GM12878 (cell line): ENCODE data around the gene ABCG4. TPM values are rescaled to one million over a fixed set of nuclear protein-coding genes. Genes with fewer than 3 reads are reported as not detected.

Source experiments
- ATAC-seq: fragments of 200-7000 bp; cut with Tn5 transposase; 3 replicates; pipeline ENCODE4 v1.9.1; 2020; ENCODE audit warnings: mild to moderate bottlenecking, moderate library complexity
- BruUV-seq: library from RNA; stranded (reverse); fragments of 400-500 nt; replicated peaks from 2 replicates; lab custom pipeline; 2021; lab: Mats Ljungman, UMichigan
- CTCF ChIA-PET: fragments of 300-600 bp; sonication (Branson Sonifier 250); formaldehyde crosslinking; extraction: SDS; loops from one replicate; lab custom pipeline; 2021; ENCODE audit warnings: inconsistent platforms; lab: Yijun Ruan, JAX
- POLR2A ChIA-PET: fragments of 350-600 bp; formaldehyde crosslinking; extraction: SDS; loops from one replicate; lab custom pipeline; 2021; ENCODE audit warnings: inconsistent platforms; lab: Charles Lee
- RAD21 ChIA-PET: fragments of 300-600 bp; sonication (Branson Sonifier 250); formaldehyde crosslinking; loops from one replicate; lab custom pipeline; 2023; ENCODE audit warnings: antibody characterized with exemption; ENCODE audit not compliant: unreplicated experiment; lab: Charles Lee
- SMC1A ChIA-PET: fragments of 300-600 bp; sonication (Branson Sonifier 250); formaldehyde crosslinking; loops from one replicate; lab custom pipeline; 2023; ENCODE audit not compliant: unreplicated experiment, uncharacterized antibody; lab: Charles Lee
- DNase-seq: peaks from one replicate; pipeline ENCODE4 v3.0.0-alpha.2; 2011; ENCODE audit warnings: low read depth, low spot score
- FAIRE-seq: peaks from 3 replicates; lab custom pipeline; 2011; peaks lifted over from hg19 to GRCh38; lab: Jason Lieb, UNC
- H2AFZ ChIP-seq: 2 replicates; pipeline ENCODE4 v1.6.0; 2011; ENCODE audit warnings: low read depth, low read length, control low read depth; ENCODE audit not compliant: control insufficient read depth
- H3K27ac ChIP-seq: 2 replicates; pipeline ENCODE4 v1.5.1; 2011; ENCODE audit warnings: control low read depth; ENCODE audit not compliant: control insufficient read depth, insufficient read depth
- H3K27me3 ChIP-seq, 2 experiments: replicated peaks in 1 of 2; 2 replicates each; pipeline versions ENCODE4 v1.6.0 to v1.6.1; 2011; ENCODE audit warnings: low read length in 1 of 2; ENCODE audit not compliant: control insufficient read depth in 2 of 2, insufficient read depth in 2 of 2
- H3K36me3 ChIP-seq, 2 experiments: 2 replicates each; pipeline ENCODE4 v1.5.1; 2011; ENCODE audit warnings: low read length in 1 of 2; ENCODE audit not compliant: control insufficient read depth in 2 of 2, insufficient read depth in 2 of 2
- H3K4me1 ChIP-seq: 2 replicates; pipeline ENCODE4 v1.6.1; 2011; ENCODE audit warnings: mild to moderate bottlenecking, low read length, moderate library complexity, mixed read lengths; ENCODE audit not compliant: control insufficient read depth, insufficient read depth
- H3K4me2 ChIP-seq: 2 replicates; pipeline ENCODE4 v1.6.0; 2011; ENCODE audit warnings: control low read depth; ENCODE audit not compliant: control insufficient read depth, insufficient read depth
- H3K4me3 ChIP-seq: fragments of 200-600 bp; sonication (generic); 2 replicates; pipeline ENCODE4 v1.5.1; 2016
- H3K79me2 ChIP-seq: 2 replicates; pipeline ENCODE4 v1.6.0; 2011; ENCODE audit warnings: low read length; ENCODE audit not compliant: control insufficient read depth, insufficient read depth
- H3K9ac ChIP-seq: 2 replicates; pipeline ENCODE4 v1.8.0; 2011; ENCODE audit warnings: low read length, control low read depth, mixed read lengths; ENCODE audit not compliant: control insufficient read depth, insufficient read depth
- H3K9me3 ChIP-seq: replicated peaks from 3 replicates; pipeline ENCODE4 v1.5.1; 2011; ENCODE audit warnings: mild to moderate bottlenecking, low read length; ENCODE audit not compliant: control insufficient read depth, insufficient read depth
- H4K20me1 ChIP-seq: 2 replicates; pipeline ENCODE4 v1.6.0; 2011; ENCODE audit not compliant: control insufficient read depth, insufficient read depth
- BMI1 ChIP-seq: fragments of 450-650 bp; IDR thresholded peaks from 2 replicates; pipeline ENCODE4 v1.6.1; 2016; ENCODE audit warnings: mild to moderate bottlenecking, moderate library complexity, borderline replicate concordance
- EED ChIP-seq: sonication (generic); IDR thresholded peaks from 2 replicates; pipeline ENCODE4 v1.6.1; 2016; ENCODE audit warnings: antibody characterized with exemption, low read depth
- GABPA ChIP-seq: IDR thresholded peaks from 2 replicates; pipeline ENCODE4 v1.6.1; 2014; ENCODE audit warnings: antibody characterized with exemption, low read depth, mild to moderate bottlenecking, inconsistent platforms
- IKZF1 ChIP-seq: fragments of 450-650 bp; conservative IDR thresholded peaks from 2 replicates; pipeline ENCODE4 v1.6.1; 2017; ENCODE audit warnings: antibody characterized with exemption, mild to moderate bottlenecking
- MTA3 ChIP-seq: IDR thresholded peaks from 2 replicates; pipeline ENCODE4 v1.6.1; 2012; ENCODE audit warnings: low read length, inconsistent platforms, borderline replicate concordance
- NFYB ChIP-seq: IDR thresholded peaks from 2 replicates; pipeline ENCODE4 v1.6.1; 2011; ENCODE audit warnings: low read depth, mild to moderate bottlenecking, low read length, improper control_type of control experiment, moderate library complexity; ENCODE audit not compliant: insufficient read depth
- NRF1 ChIP-seq: conservative IDR thresholded peaks from 2 replicates; pipeline ENCODE4 v1.6.1; 2011; ENCODE audit warnings: mild to moderate bottlenecking, low read depth, low read length, improper control_type of control experiment
- RUNX3 ChIP-seq: IDR thresholded peaks from 2 replicates; pipeline ENCODE4 v1.6.1; 2012; ENCODE audit warnings: low read length, inconsistent platforms
- SPI1 ChIP-seq: IDR thresholded peaks from 2 replicates; pipeline ENCODE4 v1.6.1; 2011; ENCODE audit warnings: low read depth, mild to moderate bottlenecking, low read length, moderate library complexity, borderline replicate concordance; ENCODE audit not compliant: insufficient read depth
- TCF12 ChIP-seq: IDR thresholded peaks from 2 replicates; pipeline ENCODE4 v1.6.1; 2011; ENCODE audit warnings: low read depth, mild to moderate bottlenecking, low read length
- WGBS: methylation state at CpG from one replicate; pipeline ENCODE4 v1.1.6; 2016; ENCODE audit warnings: low lambda C conversion rate; ENCODE audit not compliant: insufficient replicate concordance, insufficient coverage; ENCODE audit errors: missing lambda C conversion rate; 5-methylcytosine and 5-hydroxymethylcytosine counted together
- in situ Hi-C: fragments of 300-500 bp; cut with MboI; formaldehyde crosslinking; loops from 9 replicates; pipeline ENCODE4 v1.14.3; 2018; ENCODE audit warnings: mixed read lengths
- intact Hi-C: fragments of 100-400 bp; cut with micrococcal nuclease; formaldehyde crosslinking; loops from one replicate; pipeline ENCODE4 v1.14.2; 2022; ENCODE audit not compliant: unreplicated experiment
- polyA plus RNA-seq, 11 experiments: library from polyadenylated mRNA; depleted of rRNA in 4 of 11; unstranded in 6 of 11; stranded (reverse) in 5 of 11; fragments of >200 nt; fragmentation: Nextera tagmentation in 4 of 11; fragmentation: Illumina TruSeq in 1 of 11; extraction: Ambion mirVana in 4 of 11; extraction: Trizol in 1 of 11; gene quantifications; 1 replicate in 1 of 11; 2 replicates in 10 of 11; pipeline versions ENCODE4 v1.2.1 to v1.2.3, GENCODE V29; 2011 to 2016; ENCODE audit warnings: inconsistent platforms in 2 of 11, missing spikeins in 2 of 11, low read depth in 1 of 11
- total RNA-seq, 4 experiments: library from RNA; depleted of rRNA in 3 of 4; stranded (reverse); fragments of >200 nt in 3 of 4; fragmentation: Illumina TruSeq in 1 of 4; extraction: Trizol in 1 of 4; gene quantifications; 2 replicates each; pipeline versions ENCODE4 v1.2.1 to v1.2.3, GENCODE V29; 2013 to 2021
- TF ChIP-seq, protein P1 (sequence below): fragments of 450-650 bp; formaldehyde crosslinking; IDR thresholded peaks from 2 replicates; pipeline ENCODE4 v1.5.0; 2022; ENCODE audit warnings: mild to moderate bottlenecking, missing genetic modification characterization
- TF ChIP-seq, protein P2 (sequence below): fragments of 450-650 bp; IDR thresholded peaks from 2 replicates; pipeline ENCODE4 v1.6.1; 2016; ENCODE audit warnings: mild to moderate bottlenecking
- TF ChIP-seq, protein P3 (sequence below): IDR thresholded peaks from 2 replicates; pipeline ENCODE4 v1.6.1; 2011; ENCODE audit warnings: mild to moderate bottlenecking, low read depth, low read length, moderate library complexity; ENCODE audit not compliant: insufficient replicate concordance

Gene ABCG4
- total and polyA plus RNA-seq, 10 of the 15 experiments (the other 5 are each of a cell fraction or from before 2014, with no cell fraction given) = not detected

DNA sequence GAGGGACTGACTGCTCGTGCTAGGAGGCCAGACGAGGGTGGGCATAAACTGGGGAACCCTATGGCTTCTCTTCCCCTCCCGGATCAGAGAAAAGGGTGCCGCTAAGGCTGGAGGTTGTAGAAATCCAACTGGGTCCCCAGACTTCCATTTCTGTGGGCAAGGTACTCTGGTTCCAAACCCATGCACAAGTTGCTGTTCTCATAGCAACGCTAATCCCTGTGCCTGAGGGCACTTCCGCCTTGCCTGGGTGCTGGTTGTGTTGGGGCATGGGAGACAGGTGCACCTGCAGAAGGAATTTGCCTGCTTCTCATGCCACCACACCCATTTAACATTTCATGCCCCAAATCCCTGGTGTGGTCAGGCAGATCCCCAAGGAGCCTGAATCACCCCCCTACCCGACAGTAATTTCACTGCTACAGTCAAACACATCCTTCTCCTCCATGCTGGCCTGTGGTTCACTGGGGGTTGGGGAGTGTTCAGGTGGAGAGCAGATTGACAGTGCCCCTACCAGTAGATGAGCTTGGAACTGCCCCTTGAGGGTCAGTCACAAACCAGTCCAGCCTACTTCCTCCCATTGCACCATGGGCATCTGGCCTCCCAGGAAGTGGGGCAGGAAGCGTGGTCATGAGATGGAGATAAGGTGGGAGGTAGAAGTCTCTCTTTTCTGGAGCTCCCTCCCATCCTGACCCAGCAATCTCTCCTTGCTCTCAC lies 40.6 kb upstream of the ABCG4 start:
- Histone ChIP-seq H3K4me3 (peak overlapping the region; percentile 96), H3K9ac (peak overlapping the region; percentile 82), H3K27me3 (no peaks in the 10 kb centered on the region), H3K79me2 (peaks cover 26% of the 10 kb centered on the region), H3K36me3 (peaks cover 14 to 19% of the 10 kb centered on the region in 2 experiments), H3K27ac (peak overlapping the region; percentile 58), H3K9me3 (no peaks in the 10 kb centered on the region), H4K20me1 (no peaks in the 10 kb centered on the region), H2AFZ (peak overlapping the region; percentile 76), H3K4me1 (peaks cover 19% of the 10 kb centered on the region), H3K4me2 (peak overlapping the region; percentile 86)
- ChIA-PET SMC1A (interaction anchor here (0.7 to 2.6 kb wide), 4 partner anchors 11 to 216 kb away, joined by 3 to 32 read pairs (median 4); partner anchors contain the start of genes HINFP and VPS11), POLR2A (interaction anchor here (0.5 to 7.2 kb wide), 9 partner anchors 13 to 98 kb away, joined by 3 to 76 read pairs (median 4); partner anchors contain the start of genes CBL, HINFP, HMBS and VPS11), RAD21 (interaction anchor here (0.8 to 1.5 kb wide), 4 partner anchors 9 to 88 kb away, joined by 3 to 7 read pairs (median 4); partner anchors contain the start of genes HINFP and HMBS), CTCF (interaction anchor here (0.8 to 1.9 kb wide), 10 partner anchors 9 to 216 kb away, joined by 3 to 10 read pairs (median 3); partner anchors contain the start of genes HINFP and TRAPPC4)
- ATAC-seq (peak; percentile 44), FAIRE-seq (peak; percentile 82), DNase-seq (no peak)
- WGBS = 7% methylated on average over 8 of the region's 8 CpGs
- intact Hi-C loops (loop anchor here (5.0 kb wide), 1 partner anchor 89 kb away; no protein-coding TSS in a partner anchor), in situ Hi-C loops (no loop called here)
- no TSS peak for BruUV-seq
- TF ChIP-seq, protein P1, sequence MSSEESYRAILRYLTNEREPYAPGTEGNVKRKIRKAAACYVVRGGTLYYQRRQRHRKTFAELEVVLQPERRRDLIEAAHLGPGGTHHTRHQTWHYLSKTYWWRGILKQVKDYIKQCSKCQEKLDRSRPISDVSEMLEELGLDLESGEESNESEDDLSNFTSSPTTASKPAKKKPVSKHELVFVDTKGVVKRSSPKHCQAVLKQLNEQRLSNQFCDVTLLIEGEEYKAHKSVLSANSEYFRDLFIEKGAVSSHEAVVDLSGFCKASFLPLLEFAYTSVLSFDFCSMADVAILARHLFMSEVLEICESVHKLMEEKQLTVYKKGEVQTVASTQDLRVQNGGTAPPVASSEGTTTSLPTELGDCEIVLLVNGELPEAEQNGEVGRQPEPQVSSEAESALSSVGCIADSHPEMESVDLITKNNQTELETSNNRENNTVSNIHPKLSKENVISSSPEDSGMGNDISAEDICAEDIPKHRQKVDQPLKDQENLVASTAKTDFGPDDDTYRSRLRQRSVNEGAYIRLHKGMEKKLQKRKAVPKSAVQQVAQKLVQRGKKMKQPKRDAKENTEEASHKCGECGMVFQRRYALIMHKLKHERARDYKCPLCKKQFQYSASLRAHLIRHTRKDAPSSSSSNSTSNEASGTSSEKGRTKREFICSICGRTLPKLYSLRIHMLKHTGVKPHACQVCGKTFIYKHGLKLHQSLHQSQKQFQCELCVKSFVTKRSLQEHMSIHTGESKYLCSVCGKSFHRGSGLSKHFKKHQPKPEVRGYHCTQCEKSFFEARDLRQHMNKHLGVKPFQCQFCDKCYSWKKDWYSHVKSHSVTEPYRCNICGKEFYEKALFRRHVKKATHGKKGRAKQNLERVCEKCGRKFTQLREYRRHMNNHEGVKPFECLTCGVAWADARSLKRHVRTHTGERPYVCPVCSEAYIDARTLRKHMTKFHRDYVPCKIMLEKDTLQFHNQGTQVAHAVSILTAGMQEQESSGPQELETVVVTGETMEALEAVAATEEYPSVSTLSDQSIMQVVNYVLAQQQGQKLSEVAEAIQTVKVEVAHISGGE (CRISPR knock-in tag) = no peak
- 0 out of 2 replicates have a peak, but pooled peaks have one; percentile 19 for TF ChIP-seq GABPA
- TF ChIP-seq BMI1 = peak; percentile 58; the same call in 1 of the 2 replicates
- TF ChIP-seq NRF1 = no peak
- peak; percentile 53 for TF ChIP-seq RUNX3
- TF ChIP-seq, protein P2, sequence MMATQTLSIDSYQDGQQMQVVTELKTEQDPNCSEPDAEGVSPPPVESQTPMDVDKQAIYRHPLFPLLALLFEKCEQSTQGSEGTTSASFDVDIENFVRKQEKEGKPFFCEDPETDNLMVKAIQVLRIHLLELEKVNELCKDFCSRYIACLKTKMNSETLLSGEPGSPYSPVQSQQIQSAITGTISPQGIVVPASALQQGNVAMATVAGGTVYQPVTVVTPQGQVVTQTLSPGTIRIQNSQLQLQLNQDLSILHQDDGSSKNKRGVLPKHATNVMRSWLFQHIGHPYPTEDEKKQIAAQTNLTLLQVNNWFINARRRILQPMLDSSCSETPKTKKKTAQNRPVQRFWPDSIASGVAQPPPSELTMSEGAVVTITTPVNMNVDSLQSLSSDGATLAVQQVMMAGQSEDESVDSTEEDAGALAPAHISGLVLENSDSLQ = peak; percentile 93
- TF ChIP-seq, protein P3, sequence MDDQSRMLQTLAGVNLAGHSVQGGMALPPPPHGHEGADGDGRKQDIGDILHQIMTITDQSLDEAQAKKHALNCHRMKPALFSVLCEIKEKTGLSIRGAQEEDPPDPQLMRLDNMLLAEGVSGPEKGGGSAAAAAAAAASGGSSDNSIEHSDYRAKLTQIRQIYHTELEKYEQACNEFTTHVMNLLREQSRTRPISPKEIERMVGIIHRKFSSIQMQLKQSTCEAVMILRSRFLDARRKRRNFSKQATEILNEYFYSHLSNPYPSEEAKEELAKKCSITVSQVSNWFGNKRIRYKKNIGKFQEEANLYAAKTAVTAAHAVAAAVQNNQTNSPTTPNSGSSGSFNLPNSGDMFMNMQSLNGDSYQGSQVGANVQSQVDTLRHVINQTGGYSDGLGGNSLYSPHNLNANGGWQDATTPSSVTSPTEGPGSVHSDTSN = peak; percentile 79
- TF ChIP-seq IKZF1 = 0 out of 2 replicates have a peak, but pooled peaks have one; percentile 22
- no peak for TF ChIP-seq MTA3
- TF ChIP-seq NFYB = peak; percentile 78
- TF ChIP-seq SPI1 = peak; percentile 43; the same call in 1 of the 2 replicates
- TF ChIP-seq TCF12 = no peak
- TF ChIP-seq EED = peak; percentile 9; the same call in 1 of the 2 replicates
